GF-D8 (cell line): Measurements from ENCODE around the gene CTIF.

ENCODE experiments used
- DNase-seq: peaks from one replicate; lab custom pipeline; 2025; lab: John Stamatoyannopoulos, UW

Gene CTIF

DNA sequence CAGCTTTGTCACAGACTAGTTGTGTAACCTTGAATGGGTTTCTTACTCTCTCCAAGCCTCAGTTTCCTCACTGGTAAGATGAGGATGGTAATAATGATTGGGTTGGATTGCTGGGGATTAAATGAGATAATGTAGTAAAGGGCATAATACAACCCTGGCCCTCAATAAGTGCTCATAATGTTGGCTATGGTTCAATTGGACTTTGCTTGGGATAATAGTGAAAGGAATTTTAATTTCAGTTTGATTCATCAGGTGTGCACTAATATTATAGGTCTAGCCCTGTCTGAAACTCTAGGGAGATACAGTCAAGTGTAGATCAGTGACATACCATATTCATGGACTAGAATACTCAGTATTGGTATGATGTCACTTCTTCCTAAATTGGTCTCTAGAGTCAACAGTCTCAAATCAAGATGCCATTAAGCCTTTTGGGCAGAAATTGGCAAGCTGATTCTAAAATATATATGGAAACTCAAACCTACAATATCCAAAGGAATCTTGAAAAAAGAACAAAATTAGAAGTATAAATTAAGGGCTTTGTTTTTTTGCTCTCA is 250.5 kb downstream of the CTIF start:
- no peak for DNase-seq

DNA sequence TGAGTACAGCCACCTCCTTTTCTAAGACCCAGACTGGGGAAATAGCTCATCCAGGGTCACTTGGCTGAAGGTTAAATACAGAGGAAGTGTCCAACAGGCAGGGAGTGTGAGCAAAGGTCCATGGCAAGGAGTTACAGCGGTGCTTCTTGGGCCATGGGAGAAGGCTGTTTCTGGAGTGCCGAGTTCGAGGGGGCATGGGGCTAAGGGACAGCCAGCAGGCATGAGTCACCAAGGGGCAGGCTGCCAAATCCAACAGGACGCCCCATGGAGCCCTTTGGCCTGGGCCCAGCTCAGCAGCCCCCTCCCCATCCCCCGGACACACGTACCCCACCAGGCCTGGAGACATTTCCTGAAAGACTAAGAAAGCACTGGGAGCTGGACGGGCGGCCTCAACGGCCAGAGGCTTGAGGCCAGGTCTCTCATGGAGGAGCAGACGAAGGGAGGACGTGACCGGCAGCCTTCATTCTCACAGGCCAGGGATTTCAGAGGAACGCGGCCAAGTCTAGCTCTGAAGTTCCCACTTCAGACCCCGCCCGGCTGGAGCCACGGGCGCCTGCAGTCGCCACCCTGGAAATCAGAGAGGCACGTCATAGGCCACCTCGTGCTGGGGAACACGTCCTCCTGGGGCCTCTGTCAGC is 251.5 kb downstream of the CTIF start:
- no peak for DNase-seq

DNA sequence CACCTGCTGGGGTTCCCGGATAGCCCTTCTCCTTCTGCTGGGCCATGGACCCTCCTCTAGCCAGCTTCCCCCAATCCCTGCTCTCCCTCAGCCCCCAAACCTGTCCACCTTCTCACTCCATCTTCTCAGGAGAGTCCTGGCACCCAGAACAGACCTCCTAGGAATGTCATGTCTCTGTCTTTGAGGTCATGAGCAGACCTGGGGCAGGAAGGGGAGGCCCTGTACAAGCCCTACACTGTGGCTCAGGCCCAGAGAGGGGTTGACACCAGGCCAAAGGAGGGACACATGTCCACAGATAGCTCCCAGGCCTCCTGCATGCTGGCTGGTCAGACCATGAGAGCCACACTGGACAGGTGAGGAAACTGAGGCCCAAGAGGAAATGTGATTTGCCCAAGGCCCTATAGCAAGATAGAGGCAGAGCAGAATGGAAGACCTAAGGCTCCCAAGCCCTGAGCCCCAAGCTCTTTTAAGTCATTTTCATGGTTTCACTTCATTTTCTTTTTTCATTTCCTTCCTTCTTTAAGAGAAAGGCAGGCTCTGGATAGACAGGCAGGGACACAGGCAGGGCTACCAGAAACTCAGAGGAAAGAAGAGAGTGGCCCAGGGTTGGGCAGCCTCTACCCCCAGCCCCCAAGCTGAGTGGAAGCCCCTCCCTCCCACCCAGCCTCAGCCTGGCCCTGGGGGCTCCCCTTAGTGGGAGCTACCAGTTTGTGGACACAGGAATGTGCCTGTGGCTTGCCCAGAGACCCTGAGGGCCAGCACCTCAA is 252.2 kb downstream of the CTIF start:
- DNase-seq = no peak

DNA sequence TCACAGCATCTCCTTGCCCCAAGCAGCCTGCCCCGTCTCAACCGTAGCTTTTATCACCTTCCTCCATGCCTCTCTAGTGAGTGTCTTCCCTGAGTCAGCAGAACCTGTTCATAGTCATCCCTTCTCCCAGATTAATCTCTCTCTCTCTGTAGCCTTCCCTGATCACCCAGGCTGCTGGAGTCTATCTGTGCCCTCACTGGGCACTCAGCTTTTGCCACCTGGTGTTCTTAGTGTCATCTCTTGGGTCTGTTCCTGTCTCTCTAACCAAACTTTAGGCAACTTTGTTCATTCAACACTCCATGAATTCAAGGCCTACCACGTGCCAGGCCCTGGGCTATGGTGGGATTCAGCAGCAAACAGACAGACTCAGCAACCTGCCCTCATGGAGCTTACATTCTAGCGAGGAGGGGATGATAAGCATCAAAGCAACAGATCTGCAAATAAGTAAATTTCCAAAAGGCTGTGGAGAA is 252.8 kb downstream of the CTIF start:
- DNase-seq = no peak

DNA sequence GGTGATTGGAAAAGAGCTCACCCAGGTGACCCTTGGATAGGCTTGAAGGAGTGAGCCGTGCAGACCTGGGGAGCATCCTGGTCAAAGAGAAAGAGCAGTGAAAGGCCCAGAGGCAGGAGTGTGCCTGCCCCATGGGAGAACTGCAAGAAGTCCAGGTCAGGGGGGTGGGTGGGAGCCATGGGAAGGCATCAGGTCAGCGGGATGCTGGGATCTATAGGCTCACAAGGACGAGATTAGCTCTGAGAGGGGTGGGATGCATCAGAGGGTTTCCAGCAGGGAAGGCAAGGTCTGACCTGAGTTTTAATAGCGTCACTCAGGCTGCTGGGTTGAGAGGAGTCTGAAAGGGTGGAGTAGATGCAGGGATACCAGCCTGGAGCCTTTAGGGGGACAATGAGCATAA is 253.3 kb downstream of the CTIF start:
- no peak for DNase-seq

DNA sequence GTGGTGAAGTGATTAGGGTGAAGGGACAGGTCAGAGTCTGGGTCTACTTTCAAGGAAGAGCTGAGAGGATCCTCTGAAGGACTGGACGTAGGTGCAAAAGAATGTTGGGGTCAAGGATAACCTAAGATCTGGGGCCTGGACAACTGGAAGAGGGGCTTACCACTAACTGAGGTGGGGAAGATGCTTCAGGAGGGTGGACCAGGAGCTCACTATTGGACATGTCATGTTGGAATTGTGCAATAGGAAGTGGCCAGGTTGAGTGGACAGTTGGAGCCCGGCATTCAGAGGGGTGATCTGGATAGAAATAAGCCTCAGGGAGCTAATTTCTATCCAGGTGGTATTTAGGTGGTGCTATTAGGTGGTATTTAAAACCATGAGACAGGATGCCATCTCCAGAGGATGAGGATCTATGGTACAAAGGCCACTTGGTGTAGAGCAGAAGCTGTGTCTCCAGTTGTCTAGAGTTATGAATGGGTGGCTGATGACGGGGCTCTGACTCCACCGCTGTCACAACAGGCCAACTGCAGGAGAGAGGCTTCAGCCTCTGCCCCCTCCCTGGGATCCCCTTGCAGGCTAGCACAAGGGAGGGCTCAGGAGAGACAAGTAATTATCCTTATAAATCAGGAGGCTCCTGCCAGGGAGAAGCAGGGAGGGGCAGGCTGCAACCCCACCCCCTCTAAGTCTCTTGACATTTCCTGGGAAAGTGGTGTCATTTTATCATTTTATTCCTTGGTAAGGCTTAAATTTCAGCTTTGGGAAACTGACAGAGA is 254.0 kb downstream of the CTIF start:
- DNase-seq = no peak

DNA sequence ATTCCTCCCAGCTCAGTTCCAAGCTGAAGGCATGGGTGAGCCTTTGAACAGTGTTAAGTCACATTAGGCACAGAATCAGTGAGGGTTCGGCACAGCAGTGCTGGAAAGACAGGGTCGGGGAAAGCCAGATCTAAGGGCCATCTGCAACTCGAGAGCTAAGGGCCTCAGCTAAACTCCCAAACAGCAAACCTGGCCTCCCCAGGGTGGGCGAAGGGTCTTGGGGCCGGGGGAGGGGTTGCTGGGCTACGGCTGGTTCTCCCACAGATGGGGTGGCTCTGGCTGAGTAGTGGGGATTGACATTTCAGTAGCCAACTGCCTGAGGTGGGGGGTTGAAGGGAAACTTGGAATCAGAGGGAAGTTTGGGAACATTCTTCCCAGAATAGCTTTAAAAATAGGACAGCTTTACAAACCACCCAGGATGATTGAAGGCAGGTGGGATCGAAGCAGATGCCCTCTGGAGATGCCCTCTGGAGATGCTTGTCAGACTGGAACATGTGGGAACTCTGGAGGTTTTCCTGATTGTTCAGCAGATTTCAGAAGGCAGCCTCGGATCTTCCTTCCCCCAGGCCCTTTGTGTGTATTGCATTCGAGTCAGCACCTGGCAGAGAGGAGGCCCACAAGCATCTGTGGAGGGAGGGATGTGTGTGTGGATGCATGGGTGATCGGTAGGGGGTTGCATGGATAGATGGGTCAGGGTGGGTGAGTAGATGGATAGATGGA is 255.6 kb downstream of the CTIF start:
- no peak for DNase-seq

DNA sequence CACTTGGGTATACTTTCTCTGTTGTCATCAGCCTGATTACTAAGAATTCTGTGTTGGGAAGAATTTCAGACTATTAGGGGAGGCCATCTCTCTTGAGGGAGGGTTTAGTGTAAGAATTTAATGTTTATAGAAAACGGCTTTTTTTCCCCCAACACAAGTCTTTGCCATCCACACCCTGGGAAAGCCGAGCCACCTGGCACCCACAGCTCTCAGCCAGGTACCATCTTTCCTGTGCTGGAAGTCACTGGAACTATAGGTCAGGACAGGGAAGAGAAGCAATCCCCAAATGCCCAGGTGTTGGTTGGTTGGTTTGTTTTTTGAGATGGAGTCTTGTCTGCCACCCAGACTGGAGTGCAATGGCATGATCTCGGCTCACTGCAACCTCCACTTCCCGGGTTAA is 256.9 kb downstream of the CTIF start:
- no peak for DNase-seq

DNA sequence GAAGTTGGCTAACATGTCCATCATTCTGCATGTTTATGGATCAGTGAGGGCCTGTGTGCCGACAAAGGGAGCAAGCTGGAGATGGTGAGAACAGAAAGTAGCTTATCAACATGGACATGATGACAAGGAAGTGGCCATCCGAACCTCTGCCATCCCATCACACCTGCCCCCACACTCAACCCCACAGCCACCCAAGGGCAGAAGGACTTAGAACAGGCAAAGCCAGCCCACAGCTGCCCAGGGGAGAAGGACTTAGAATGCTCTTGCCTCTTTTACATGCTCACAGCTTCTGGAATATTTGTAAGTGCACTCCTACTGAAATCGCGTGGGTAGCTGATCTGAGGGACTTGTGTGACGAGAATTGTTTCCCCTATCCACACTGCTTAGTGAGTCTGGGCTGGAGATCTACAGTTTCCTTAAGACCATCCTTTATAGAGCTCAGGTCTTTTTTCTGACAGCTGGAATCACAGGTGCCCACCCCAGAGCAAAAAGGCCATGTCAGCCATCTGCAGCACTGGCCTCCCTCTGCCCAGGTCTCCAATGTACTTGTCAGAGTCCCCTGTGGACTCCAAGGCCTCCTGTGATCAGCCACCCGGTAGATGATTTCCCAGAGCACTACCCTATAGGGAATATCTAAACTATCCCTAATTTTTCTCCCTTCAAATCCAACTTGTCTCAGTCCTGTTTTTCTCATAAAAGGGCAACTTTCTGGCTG is 257.8 kb downstream of the CTIF start:
- DNase-seq = no peak

DNA sequence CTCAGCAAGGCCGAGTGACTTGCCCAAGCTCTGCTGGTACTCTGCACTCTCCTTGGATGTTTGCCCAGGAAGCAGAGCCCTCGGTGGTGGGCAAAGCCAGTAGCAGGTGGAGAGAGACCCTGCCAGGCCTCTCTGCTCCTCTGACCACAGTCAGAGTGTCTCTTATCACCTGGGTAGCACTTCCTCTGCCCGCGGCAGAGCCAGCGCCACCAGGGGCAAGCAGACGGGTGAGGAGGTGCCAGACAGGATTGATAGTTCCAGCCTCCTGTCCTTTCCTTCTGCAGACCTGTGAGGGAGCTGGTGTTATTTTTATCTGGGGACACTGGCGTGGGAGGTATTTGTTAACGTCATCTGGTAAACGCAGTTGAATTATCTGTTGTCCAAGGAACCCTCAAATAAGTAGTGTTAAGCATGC is 259.0 kb downstream of the CTIF start:
- no peak for DNase-seq

DNA sequence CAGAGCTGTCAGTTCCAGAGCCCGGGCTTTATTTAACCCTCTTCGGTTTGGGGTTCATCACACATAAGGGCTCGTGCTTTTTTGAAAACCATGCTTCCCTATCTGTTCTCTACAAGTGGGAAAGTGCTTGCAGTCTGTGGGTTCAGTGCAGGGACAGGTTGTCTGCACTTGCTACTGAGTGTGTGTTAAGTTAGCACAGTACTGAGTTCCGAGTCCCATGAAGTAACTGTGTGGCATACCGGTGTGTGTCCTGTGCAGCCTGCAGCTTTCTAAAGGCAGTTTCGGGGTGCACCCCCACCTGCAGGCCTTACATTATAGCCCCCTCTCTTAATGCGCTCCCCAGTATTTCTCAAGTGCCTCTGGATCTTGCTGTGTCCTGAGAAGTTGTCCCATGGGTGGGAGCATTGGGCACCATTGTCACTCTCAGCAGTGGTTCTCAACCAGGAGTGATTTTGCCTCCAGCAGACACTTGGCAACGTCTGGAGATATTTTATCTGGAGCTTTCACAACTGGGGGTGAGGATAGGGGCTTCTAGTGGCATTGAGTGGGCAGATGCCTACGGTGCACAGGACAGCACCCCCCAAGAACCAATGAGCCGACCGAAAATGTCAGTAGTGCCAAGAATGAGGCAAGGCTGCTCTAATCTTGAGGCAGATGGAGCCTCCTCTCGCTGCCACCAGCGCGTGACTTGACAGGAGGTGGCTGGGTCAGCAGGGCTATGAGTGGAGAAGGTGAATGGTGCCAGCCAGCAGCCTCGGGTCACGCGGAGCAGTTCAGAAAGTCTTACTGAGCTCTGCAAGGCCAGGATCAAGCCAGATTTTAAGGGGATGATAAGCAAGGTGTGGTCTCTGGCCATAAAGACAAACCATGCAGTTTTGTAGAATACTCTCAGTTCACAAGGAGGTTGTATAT is 259.8 kb downstream of the CTIF start:
- DNase-seq = no peak

DNA sequence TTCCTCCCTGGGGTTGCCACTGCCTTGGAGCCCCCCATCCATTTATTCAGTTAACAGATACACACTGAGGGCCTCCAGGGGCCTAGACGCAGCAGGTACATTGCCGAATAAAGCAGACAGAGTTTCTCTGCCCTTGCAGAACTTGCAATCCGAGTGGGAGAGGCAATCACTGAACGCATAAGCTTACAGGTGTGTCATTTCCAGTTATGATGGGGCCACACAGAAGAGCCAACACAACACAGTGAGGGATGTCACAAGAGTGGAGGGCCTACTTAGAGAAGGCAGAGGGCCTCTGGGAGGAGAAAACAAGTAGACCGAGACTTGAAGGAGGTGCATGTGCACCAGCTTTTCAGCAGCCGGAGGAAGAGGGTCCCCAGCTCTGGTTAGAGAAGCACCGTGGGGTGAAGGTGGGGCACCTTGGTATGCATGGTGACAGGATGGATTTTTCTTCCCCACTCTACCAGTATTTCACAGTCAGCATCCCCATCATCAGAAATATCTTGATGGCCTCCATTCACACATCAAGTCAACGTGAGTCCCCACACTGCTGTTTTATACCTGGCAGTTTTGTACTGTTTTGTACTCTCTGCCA is 261.0 kb downstream of the CTIF start:
- no peak for DNase-seq

DNA sequence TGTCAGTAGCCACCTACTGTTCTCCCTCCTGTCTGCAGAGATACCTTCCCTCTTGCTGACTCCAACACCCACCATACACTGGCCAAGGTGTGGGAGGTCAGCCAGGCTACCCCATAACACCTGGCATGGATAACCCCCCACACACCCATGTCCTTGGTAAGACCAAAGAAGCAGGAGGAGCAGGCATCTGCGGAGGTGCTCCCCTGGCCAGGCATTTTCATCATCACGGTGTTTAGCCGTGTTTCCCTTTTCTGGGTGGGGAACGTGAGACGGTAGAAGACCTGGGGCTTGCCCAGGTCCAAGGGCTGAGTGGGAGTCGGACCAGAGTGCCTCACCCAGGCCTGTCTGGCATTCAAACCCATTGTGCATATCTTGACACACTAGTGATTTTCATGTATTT is 261.6 kb downstream of the CTIF start:
- DNase-seq = no peak

DNA sequence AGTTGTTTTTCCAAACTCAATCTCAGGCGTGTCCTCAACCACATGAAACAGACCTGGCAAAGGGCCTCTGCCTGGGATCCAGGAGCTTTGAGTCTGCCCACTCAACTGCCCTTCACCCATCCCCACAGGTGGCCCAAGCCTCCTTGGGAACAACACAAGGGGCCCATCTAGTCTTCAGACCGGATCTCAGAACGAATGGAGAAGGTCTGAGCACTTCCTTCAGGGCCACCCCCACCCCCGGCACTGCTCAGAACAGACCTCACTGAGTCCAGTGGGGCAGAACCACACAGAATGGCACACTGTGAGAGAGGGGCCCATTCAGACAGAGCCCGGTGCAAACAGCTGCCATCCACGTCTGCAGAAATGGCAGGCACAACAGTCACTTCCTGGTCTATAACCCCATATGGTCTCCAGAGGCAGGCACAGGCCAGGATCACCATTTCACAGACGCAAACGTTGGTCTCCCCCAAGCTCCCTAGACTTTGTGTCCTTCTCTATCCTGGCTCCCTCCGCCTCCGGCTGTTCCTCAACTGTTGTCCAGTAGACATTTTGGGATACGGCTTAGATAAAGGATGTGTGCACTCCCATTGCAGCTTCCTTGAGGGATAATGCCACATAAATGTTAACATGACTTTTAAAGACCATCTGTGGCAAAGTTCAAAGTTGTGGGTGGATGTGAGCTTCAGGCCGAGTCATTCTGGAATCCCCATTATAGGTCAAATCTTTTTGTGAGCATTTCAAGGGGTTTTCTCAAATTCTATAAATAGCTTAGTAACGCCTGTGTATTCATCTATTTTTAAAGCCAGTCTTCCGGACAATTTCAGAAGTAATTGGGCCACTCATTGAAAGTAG is 262.3 kb downstream of the CTIF start:
- DNase-seq = no peak

DNA sequence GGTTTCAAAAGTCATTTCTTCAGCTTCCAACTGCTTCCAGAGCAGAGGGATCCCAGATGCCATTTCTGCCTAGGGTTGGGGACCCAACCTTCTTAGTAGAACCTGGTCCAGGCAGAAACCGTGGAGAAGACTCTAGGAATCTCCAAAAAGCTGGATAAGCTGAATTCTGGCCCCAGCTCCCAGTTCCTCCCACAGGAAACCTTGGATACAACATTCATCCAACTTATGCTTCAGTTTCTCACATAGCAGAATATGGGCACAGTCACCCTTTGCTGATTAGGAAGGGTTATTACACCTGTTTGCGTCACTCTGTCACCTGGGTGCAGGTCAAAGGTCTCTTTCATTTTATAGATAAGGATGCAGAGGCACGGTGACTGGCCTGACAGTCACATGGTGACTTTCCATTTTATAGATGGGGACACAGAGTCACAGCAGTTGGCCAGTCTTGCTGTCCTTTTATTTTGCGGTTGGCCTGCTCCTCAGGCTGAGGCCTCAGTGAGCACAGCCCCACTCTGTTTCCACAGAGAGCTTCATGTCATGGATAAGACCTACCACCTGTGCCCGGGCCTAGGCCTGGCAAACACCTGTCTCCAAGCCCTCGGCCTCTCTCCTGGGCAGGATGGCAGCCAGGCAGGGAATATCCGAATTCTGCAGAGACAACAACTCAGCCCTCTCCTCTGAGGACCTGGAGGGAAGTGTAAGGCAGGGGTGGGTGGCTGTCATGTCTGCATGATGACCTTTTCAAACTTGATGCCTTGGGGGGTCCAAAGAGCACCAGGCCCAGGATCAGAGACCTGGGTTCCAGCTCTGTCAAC is 263.1 kb downstream of the CTIF start:
- no peak for DNase-seq

DNA sequence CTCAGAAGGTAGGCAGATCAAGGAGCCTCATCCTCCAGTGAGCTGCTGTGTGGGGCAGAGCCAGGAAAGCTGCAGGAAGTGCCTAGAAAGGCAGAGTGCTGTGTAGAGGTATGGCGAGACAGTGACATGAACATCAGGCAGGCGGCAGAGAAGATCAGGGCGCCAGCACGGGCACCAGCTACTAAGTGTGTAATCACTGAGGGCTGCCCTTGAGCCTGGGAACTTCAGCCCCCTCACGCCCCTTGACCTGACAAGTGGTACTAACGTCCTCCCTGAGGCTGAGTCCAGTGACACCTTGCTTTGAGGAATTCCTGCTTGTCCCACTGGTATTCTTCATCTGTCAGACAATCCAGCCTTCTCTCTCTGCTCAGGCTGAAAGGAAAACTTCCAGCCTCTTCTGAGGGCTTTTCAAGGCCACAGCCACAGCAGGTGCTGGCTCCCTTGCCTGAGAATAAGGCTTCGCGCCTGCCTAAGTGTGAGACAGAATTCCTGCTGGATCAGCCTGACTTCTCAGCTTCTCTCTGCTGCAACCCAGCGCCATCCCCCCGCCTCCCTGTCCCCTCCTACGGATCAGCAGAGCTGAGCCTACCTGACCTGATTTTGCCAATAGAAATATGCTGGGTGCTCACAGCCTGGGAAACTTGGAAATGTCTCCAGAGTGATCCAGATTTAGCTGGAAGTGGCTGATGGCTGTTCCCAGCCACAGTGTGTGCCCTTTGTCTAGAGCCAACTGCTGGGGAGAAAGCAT is 263.9 kb downstream of the CTIF start:
- DNase-seq = no peak

DNA sequence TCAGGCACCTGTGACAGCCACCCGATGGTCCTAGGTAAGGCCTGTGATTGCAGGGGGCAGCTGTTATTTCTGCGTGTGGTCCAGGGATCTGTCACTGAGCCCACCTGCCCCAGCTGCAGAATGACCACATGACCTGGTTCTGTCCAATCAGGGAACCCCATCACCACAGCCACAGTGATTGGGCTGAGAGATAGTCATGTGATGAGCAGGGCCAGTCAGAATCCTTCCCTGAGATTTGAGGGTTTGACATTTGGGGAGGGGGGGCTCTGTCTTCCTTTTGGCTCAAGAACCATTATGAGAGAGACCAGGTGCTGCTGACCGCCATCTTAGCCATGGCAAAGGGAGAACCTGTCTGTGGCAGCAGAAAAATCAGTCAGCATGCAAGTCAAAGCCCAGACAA is 264.7 kb downstream of the CTIF start:
- no peak for DNase-seq
